GM19395 (cell line): Measurements from ENCODE around the gene RCAN3.
"Not testable (repeated sequence)": the region's sequence is repeated elsewhere in the genome, so short reads cannot be mapped to it uniquely, and the experiment has no call there.

Experiments used
- ATAC-seq: cut with Tn5 transposase; IDR thresholded peaks from one replicate; pipeline ENCODE4 v1.9.1; 2021; ENCODE audit warnings: mild to moderate bottlenecking, moderate library complexity; ENCODE audit not compliant: unreplicated experiment

The RCAN3 gene

DNA sequence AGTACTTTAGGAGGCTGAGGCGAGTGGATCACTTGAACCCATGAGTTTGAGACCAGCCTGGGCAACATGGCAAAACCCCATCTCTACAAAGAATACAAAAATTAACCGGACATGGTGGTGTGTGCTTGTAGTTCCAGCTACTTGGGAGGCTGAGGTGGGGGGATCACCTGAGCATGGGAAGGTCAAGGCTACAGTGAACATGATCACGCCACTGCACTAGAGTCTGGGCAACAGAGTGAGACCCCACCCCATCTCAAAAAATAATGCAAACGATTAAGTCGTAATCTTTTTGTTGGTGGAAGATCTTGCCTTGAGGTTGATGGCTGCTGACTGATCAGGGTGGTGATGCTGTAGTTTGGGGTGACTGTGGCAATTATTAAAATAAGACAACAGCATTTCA, 6.3 kb downstream of the RCAN3 start:
- ATAC-seq, result no peak

GRCh38 chr1:24513706-24514105, 11.1 kb downstream of the RCAN3 start:
- ATAC-seq, result no peak

DNA sequence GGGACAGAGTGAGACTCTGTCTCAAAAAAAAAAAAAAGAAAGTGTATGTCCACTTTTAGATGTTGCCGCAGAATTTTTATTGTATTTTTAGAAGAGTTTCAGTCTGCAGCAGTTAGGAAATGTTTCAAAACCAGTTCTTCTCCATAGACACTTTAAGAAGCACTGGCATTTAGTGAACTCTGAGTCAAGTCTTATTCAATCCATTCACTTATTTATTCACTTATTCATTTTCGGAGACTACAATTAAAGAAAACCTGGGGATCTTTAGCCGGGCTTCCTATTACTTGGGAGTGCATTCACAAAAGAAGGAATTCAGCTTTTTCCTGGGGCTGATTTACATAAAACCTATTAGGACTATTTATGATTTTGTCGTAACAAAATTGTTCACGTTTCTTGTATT, 12.3 kb downstream of the RCAN3 start:
- ATAC-seq, result no peak

DNA sequence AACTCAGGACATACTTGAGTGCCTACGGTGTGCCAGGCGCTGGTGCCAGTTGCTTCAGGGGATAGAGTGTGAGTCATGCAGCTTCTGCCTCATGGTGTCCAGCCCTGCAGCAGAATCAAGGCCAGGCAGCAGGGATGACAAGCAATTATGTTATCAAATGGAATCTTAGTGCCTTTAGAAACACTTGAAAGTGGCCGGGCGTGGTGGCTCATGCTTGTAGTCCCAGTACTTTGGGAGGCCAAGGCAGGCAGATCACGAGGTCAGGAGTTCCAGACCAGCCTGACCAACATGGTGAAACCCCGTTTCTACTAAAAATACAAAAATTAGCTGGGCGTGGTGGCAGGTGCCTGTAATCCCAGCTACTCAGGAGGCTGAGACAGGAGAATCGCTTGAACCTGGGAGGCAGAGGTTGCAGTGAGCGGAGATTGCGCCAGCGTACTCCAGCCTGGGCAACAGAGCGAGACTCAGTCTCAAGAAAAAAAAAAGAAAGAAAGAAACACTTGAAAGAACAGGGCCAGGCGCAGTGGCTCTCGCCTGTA, 13.1 kb downstream of the RCAN3 start:
- not testable (repeated sequence) for ATAC-seq

GRCh38 chr1:24516506-24516905, 13.9 kb downstream of the RCAN3 start:
- no peak for ATAC-seq

- ATAC-seq, result no peak
Measured at GRCh38 chr1:24517898-24518297, 15.3 kb downstream of the RCAN3 start.

DNA sequence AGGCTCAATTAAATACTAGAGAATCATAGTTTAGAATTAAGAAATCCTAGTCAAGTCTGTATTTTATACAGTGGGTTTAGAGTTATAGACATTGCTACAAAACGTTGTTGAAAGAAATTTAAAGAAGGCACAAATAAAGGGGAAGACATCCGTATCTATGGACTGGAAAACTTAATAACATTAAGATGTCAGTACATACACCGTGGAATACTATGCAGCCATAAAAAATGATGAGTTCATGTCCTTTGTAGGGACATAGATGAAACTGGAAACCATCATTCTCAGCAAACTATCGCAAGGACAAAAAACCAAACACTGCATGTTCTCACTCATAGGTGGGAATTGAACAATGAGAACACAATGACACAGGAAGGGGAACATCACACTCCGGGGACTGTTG, 17.6 kb downstream of the RCAN3 start:
- not testable (repeated sequence) for ATAC-seq

DNA sequence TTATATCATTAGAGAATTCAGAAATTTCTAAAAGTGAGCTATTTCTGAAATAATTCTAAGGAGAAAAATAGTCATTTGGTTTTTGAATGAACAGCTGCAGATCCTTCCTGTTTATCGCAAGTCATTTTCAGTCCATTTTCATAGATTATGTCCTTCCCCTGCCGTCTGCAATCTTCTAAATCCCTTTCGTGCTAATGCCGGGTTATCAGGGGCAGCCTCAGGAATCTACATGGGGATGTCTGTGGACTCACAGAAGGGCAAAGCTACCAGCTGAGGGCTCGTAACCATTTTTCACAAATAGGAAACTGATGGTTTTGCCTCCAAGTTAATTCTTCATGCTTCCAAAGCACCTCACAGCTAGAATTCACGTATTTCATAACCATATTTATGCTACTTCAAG, 23.0 kb downstream of the RCAN3 start:
- no peak for ATAC-seq

- no peak for ATAC-seq
Measured at GRCh38 chr1:24526045-24526444, 23.4 kb downstream of the RCAN3 start.

DNA sequence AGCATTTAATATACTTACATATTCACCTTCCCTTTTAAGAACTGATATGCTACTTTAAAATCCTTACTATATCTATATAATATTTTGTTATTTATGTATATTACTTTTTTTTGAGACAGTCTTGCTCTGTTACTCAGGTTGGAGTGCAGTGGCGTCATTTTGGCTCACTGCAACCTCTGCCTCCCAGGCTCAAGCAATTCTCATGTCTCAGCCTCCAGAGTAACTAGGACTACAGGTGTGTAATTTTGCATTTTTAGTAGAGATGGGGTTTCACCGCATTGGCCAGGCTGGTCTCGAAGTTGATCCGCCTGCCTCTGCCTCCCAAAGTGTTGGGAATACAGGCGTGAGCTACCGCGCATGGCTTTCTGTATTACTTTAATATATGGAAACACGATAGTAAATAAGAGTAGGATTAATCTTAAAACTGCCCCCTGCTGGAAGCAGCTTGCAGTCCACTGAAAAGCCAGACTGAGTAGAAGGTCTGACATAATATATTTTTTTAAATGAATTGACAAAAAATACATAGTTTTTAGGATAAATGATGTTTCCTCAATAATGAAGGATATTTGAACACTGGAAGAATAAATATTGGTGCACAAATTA, 24.4 kb downstream of the RCAN3 start:
- no peak for ATAC-seq

- ATAC-seq, result no peak
Measured at GRCh38 chr1:24528744-24529143, 26.1 kb downstream of the RCAN3 start.

DNA sequence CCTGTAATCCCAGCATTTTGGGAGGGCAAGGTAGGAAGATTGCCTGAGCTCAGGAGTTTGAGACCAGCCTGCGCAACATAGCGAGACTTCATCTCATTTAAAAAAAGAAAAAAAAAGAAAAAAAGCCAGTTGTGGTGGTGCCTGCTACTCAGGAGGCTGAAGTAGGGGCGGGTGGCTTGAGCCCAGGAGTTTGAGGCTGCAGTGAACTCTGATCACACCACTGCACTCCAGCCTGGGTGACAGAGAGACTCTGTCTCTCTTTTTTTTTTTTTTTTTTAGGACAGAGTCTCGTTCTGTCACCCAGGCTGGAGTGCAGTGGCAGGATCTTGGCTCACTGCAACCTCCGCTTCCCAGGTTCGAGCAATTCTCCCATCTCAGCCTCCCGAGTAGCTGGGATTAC, 26.7 kb downstream of the RCAN3 start:
- ATAC-seq, result not testable (repeated sequence)

GRCh38 chr1:24535021-24535424, 32.4 kb downstream of the RCAN3 start:
- peak; percentile 57 for ATAC-seq

DNA sequence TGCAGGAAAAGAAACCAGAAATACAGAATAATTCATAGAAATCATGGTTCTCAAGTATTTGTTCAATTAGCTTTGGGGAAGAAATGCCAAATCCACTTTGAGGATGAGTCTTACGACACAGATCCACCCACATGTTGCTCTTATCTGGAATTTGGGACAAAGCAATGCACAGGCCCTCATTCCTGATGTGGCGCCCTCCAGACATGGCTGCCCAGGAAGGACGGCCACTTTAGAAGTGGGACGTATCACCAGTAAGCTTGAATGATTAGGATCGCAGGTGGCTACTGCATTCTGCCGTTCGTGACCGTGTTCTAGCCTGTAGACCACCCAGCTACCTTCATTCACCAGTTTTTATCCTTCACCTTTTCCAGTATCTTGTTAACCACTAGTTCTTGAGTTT, 33.1 kb downstream of the RCAN3 start:
- no peak for ATAC-seq

DNA sequence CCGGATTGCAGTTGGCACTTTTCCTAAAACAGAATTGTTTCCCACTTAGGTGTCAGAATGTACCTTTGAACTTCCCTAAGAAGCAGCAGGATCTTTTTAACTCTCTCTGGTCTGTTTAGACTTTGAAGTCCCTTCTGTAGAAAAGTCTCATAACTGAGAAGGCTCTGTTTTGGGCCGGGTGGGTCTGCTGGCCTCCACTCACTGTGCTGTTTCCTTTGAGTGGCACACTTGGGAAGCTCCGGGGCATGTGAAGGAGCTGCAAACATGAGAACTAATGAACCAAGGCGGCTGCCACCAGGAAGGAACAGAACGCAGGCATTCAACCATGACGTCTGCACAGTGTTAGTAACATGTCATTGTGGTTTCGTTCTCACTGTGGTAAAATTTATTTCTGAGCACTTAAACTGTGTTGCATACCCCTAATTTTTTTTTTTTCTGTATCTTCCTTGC, 33.8 kb downstream of the RCAN3 start:
- peak; percentile 66 for ATAC-seq

DNA sequence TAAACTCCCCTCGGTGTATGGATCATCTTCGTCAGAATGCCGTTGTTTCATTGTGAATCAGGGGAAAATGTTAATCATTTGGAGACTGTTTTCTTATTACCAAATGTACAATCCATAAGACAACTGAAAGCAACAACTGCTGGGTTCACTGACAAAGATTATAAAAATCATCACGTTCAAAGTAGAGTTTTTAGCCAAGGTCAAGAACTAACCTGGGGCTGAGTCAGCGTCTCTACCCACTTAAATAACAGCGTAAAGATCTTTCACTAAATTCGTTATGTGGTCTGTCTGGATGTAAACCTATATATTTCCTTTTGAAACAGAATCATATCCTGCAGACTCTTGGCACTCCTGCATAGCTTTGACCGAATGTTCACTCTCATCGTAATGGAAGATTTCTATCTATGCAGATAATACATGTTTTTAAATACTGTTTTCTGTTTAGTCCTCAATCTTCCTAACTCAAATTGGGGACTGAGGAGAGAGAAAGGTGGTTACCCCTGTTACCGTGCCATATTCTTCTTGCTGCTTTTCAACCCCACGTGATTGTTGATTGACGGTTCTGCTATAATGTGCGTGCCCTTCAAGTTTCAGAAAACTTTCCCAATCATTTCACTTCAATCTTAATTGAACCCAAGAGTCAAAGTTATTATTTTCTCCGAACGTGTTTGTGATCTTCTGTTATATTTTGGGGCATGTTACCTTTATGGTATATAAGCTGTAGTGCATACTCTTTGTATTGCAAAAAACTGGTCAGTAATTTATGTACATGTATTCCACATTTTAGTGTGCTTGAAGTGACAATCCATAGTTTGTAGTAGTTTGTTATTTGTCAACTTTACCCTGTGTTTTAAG, 37.6 kb downstream of the RCAN3 start:
- no peak for ATAC-seq

DNA sequence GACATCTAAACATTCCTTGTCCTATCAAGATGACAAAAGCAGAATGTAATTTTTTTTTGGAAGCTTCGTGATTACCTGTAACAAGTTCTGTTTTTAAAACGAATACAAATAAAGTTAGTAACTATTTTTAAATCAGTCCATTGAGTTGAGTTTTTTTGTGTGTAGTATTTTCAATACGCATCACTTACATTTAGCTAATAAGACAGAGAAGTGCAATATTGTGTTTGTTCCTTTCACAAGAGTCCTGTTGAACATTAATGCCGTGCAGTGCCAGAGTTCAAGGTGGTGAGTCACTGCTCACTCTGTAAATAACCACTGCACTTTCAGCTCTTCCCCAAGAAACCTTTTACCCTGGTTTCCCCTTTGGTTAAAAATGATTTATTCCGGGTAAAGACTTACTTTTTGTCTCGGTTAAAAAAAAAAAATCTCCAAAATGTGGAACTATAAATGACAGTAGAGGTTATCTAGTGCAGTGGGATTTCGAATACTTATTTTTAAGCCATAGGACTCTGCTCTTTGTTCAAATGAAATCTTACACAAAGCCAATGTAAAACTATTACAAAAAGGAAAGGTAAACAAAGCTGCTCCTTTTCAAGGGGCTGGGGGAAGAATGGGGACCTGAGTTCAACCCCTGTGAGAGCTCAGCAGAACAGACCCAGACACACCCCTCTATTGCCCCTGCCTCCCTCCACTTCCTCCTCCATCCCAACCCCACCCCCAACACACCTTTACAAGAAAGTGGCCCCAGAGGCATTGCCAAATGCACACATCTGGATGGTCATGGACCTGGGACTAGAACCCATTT, 38.5 kb downstream of the RCAN3 start:
- no peak for ATAC-seq

DNA sequence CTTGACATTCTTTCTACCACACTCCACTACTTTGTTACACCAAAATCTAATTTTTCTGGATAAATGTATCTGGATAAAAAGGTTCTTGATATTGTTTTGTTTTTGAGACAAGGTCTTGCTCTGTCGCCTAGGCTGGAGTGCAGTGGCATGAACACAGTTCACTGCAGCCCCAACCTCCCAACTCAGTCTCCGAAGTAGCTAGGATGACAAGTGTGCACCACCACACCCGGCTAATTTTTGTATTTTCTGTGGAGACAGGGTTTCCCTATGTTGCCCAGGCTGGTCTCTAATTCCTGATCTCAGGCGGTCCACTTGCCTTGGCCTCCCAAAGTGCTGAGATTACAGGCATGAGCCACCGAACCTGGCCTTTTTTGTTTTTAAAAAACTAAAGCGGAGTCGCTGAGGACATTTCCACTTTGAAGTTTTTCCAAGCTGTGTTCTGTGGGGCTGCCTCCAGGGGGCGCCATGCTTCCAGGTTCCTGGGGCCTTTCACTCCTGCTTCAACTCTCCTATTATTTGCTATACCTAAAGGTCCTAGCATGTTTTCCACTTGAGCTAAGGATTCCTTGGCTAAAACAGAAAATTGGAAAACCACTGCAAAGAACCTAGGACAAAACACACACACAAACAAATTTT, 39.2 kb downstream of the RCAN3 start:
- no peak for ATAC-seq

- no peak for ATAC-seq
Measured at GRCh38 chr1:24544239-24544638, 41.6 kb downstream of the RCAN3 start.

- ATAC-seq, result no peak
Measured at GRCh38 chr1:24545662-24546061, 43.0 kb downstream of the RCAN3 start.

DNA sequence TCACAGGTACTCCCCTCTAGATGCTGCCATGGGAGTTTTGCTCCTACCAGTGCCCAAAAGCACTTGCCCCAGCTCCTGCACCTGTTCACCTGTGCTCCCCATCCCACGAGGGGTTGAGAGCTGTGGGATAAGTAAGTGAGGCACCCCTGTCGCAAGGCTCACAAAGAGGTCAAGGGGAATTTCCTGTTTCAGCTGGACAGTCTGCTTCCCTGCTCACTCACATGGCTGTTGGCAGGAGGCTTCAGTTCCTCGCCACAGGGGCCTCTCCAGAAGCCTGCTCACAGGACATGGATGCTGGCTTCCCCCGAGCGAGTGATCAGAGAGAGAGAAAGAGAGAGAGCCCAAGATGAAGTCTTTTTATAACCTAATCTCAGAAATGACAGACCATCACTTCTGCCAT, 44.6 kb downstream of the RCAN3 start:
- no peak for ATAC-seq
